ENCODE data around the gene TRRAP.

TRRAP gene

GRCh38 chr7:98855610-98856422 is 22.5 kb upstream of the TRRAP start:
- TF ChIP-seq ZFX (IDR thresholded peaks at IDR 0.05; ENCODE audit: borderline replicate concordance) (no peak), CTCF (IDR thresholded peaks at IDR 0.05) (no peak)
- no peak overlapping the region for H3K27ac ChIP-seq

- no peak overlapping the region for H3K27ac ChIP-seq
- no peak for TF ChIP-seq ZFX (IDR thresholded peaks at IDR 0.05; ENCODE audit: borderline replicate concordance)
- TF ChIP-seq CTCF (IDR thresholded peaks at IDR 0.05), result no peak
Measured at GRCh38 chr7:98860071-98860470, 18.3 kb upstream of the TRRAP start.

GRCh38 chr7:98862203-98862602 is 16.1 kb upstream of the TRRAP start:
- no peak overlapping the region for H3K27ac ChIP-seq

GRCh38 chr7:98862716-98863420 is 15.5 kb upstream of the TRRAP start:
- TF ChIP-seq ZFX (IDR thresholded peaks at IDR 0.05; ENCODE audit: borderline replicate concordance), result no peak
- TF ChIP-seq CTCF (IDR thresholded peaks at IDR 0.05), result no peak
- no peak overlapping the region for H3K27ac ChIP-seq

More at GRCh38 chr7:98862203-98862602, 16.1 kb upstream of the TRRAP start:
- TF ChIP-seq CTCF (IDR thresholded peaks at IDR 0.05) (no peak), ZFX (IDR thresholded peaks at IDR 0.05; ENCODE audit: borderline replicate concordance) (no peak)

GRCh38 chr7:98863601-98864000 is 14.7 kb upstream of the TRRAP start:
- H3K27ac ChIP-seq, result no peak overlapping the region
- TF ChIP-seq CTCF (IDR thresholded peaks at IDR 0.05) (no peak), ZFX (IDR thresholded peaks at IDR 0.05; ENCODE audit: borderline replicate concordance) (no peak)

GRCh38 chr7:98864731-98865453 is 13.4 kb upstream of the TRRAP start:
- TF ChIP-seq CTCF (IDR thresholded peaks at IDR 0.05) (no peak), ZFX (IDR thresholded peaks at IDR 0.05; ENCODE audit: borderline replicate concordance) (no peak)
- no peak overlapping the region for H3K27ac ChIP-seq
